Bone marrow (tissue), 2 donors: Measurements from ENCODE around the gene CACNA1H.
"Not testable (repeated sequence)": the region's sequence is repeated elsewhere in the genome, so short reads cannot be mapped to it uniquely, and the experiment has no call there.

Source experiments
- DNase-seq, 2 donors: peaks; one replicate each; lab custom pipeline; 2025; lab: John Stamatoyannopoulos, UW

CACNA1H gene

DNA sequence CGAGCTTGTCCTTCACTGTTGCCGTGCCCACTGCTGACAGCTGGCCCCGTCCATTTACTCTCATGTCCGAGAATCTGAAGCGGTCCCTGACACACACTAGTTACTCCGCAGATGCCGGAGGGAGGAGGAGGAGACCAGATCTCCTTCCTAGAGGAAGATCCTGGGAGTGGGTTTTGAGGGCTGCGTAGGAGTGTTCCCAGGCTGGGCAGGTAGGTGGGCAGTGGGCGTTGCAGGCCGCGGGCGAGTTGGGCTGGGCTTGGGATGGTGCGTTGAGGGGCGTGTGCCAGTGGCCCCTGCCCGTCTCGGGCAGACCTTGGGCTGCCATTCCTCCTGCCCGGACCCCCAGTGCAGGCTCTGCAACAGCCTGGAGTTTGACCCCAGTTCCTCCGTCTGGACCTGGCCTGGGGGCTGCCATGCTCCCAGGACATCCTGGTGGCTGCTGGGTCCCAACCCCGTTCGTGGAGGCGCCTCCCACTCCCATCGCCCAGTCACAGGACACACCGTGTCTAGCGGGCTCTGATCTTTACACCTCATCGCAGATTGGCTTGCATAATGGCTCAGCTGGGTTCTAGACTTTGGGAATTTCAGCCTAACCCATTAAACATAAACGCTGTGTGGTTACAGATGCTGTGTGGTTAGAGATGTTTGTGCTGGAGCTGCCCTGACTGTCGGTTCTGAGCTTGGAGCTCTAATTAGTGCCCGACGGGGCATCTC, 22.8 kb downstream of the CACNA1H start:
- DNase-seq: no peak

GRCh38 chr16:1176280-1176897, 23.5 kb downstream of the CACNA1H start:
- no peak for DNase-seq

- DNase-seq: no peak
Measured at GRCh38 chr16:1177053-1177452, 24.1 kb downstream of the CACNA1H start.

DNA sequence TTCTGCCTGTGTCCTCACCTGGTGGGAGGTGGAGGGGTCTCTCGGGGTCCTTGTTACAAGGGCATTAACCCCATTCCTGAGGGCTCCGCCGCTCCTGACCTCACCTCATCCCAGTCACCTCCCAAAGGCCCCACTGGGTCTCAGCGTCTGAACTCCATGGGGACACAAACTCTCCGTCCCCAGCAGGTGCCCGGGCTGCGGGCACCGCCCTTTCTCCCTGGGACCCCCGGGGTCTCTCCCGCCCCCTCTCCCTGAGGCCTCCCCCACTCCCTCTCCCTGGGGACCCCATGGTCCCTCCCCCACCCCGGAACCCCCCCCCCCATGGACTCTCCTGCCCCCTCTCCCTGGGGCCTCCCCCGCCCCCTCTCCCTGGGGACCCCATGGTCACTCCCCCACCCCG, 24.8 kb downstream of the CACNA1H start:
- no peak for DNase-seq

- no peak for DNase-seq
Measured at GRCh38 chr16:1178295-1178910, 25.5 kb downstream of the CACNA1H start.

- DNase-seq: no peak
Measured at GRCh38 chr16:1180549-1181403, 27.9 kb downstream of the CACNA1H start.

DNA sequence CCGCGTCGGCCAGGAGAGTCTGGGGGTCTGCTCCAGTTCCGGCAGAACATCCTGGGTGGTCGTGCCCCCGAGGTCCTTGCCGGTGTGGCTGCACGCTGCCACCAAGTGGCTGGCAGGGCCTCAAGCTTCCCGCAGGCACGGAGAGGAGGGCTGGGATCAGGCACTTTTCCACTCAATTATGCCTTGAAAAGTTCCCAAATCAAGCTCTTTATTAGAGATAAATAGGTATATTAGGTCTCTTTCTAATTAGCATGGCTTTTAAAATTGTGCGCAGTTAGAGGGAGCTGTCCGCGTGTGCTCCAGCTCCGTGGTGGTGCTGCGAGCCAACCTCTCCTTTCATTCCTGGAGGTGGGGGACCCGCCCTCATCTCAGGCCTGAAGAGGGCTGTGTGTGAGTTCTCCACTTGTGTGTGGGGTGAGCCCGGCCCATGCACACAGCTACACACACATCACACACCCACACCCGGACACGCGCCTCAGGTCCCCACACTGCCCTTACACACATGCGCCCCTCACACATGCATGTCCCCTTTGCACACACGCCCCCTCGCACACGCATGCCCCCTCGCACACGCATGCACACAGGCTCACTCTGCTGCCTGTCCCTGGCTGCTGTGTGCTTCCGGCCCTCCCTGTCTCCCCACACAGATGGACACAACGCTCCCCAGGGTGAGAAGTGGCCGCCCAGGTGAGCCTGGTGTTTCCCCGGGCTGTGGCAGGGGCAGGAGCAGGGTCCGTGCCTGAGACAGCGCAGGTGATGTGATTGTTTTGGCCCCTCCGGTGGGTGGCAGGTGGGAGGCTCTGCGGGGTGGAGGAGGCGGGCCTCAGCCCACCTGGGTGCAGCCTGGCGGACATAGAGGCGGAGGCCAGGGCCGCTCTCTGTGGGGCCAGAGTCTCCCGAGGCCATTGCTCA, 28.8 kb downstream of the CACNA1H start:
- no peak for DNase-seq

- DNase-seq: no peak
Measured at GRCh38 chr16:1182316-1182671, 29.4 kb downstream of the CACNA1H start.

DNA sequence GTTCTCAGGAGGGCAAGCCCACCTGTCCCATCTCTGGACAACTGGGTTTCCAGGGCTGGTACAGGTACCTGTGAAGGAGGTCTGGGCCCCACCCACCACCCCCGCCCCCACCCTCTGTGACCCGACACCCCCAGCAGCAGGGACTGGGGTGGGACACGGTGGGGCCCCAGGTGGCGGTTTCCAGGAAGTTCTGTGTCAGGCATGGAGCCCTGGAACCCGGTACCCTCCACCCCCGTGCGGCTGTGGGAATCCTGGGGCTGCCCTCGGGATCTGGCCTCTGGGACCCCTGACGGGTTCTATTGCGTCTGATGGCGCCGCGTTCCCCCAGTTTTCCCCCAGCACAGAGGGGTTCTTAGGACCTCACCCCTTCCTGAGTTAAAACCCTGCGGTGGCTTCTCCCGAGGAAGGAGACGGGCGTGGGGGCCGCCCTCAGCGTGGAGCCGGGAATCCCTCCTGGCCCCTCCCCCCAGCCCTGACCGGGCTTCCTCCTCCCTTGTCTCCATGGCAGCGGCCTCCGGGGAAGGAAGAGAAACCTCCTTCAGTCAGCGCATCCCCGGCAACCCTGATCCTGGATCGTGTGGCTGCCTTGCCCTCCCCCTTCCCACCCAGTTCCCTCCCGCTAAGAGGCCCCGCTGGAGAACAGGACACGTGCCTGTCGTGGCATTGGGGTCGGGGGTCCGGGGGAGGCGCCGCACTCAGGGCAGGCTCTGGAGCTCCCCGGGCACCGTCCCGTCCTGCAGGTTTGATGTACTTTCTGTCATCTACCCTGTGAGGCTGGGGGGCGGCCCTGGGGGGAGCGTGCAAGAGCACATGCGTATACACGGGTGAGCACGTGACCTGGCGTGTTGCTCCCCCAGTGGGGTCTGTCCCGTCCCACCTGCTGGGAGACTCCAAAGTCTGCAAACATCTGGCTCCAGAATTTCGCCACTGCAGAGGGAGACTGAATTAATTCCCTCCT, 30.3 kb downstream of the CACNA1H start:
- DNase-seq: no peak

GRCh38 chr16:1184156-1184868, 31.4 kb downstream of the CACNA1H start:
- DNase-seq: no peak

GRCh38 chr16:1184980-1185379, 32.1 kb downstream of the CACNA1H start:
- no peak for DNase-seq

DNA sequence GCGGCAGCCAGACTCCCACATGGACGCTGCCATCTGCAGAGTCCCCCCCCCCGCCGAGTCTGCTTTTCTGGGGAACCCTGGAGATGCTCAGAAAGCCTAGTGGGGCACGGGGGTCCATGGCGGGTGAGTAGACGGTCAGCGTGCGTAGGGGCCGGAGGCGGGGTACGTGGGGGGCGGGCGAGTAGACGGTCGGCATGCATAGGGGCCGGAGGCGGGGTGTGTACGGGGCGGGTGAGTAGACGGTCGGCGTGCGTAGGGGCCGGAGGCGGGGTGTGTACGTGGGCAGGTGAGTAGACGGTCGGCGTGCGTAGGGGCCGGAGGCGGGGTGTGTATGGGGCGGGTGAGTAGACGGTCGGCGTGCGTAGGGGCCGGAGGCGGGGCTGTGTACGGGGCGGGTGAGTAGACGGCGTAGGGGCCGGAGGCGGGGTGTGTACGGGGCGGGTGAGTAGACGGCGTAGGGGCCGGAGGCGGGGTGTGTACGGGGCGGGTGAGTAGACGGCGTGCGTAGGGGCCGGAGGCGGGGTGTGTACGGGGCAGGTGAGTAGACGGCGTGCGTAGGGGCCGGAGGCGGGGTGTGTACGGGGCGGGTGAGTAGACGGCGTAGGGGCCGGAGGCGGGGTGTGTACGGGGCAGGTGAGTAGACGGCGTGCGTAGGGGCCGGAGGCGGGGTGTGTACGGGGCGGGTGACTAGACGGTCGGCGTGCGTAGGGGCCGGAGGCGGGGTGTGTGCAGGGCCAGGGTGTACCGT, 32.7 kb downstream of the CACNA1H start:
- not testable (repeated sequence) for DNase-seq

GRCh38 chr16:1188432-1189189, 35.7 kb downstream of the CACNA1H start:
- DNase-seq: no peak

DNA sequence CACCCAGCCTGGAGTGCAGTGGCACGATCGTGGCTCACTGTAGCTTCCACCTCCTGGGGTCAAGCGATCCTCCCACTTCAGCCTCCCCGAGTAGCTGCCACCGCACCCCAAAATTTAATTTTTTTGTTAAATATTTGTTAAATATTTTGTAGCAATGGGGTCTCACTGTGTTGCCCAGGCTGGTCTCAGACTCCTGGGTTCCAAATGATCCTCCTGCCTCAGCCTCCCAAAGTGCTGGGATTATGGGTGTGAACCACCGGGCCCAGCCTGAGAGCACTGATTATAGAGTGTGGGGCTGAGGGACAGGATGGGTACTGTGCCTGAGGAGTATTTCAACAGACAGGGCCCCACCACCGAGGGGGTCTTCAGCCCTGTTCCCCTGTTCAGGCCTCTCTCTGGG, 36.5 kb downstream of the CACNA1H start:
- no peak for DNase-seq

DNA sequence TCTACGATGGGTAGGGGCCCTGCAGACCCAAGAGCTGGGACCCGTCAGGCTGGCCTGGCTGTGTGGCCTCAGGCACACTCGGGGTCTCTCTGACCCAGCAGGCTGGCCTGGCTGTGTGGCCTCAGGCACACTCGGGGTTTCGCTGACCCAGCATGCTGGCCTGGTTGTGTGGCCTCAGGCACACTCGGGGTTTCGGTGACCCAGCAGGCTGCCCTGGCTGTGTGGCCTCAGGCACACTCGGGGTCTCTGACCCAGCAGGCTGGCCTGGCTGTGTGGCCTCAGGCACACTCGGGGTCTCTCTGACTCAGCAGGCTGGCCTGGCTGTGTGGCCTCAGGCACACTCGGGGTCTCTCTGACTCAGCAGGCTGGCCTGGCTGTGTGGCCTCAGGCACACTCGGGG, 37.9 kb downstream of the CACNA1H start:
- not testable (repeated sequence) for DNase-seq

GRCh38 chr16:1192384-1193073, 39.6 kb downstream of the CACNA1H start:
- no peak for DNase-seq

DNA sequence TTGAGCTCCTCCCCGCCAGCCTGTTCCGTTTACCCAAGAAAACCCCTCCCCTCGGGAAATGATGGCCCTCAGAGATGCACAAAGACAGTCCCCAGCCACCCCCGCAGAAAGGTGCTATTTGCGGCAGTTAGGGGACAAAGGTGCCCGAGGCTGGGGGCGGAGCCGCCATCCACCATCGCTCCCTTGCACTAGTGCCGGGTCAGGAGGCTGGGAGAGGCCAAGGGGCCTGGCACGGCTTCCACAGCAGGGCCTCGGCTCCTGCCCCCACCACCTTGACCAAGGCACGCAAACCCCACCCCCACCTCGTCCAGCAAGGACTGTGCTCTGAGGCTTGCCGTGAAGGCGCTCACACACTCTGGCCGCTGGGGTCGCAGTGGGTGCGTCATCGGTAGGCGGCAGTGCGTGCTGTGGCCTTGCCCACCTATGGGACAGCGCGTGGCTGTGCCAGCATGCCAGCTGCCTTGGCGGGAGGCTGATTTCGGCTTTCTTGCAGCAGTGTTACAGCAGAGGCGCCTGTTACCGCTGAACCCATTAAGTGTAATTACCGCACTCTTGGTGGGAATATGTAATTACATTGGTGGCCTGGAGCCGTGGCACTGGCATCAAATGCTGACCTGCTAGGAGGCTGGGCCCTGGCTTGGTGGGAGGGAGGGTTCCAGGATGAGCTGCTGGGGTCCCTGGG, 40.4 kb downstream of the CACNA1H start:
- DNase-seq: no peak
